Natural killer cell (primary cell): ENCODE measurements around the gene LRIG1. TPM values are rescaled to one million over a fixed set of nuclear protein-coding genes. Genes with fewer than 3 reads are reported as not detected.

Experiments
- ATAC-seq, 3 donors: fragments of 150-1000 bp in 2 of 3; fragments of 200-7000 bp in 1 of 3; cut with Tn5 transposase; 1 replicate in 1 of 3; 2 replicates in 2 of 3; pipeline ENCODE4 v1.10.0; 2021; ENCODE audit warnings: mild to moderate bottlenecking in 2 of 3, moderate library complexity in 2 of 3
- DNase-seq, 2 donors: peaks; one replicate each; pipeline versions ENCODE4 v3.0.0 to v3.0.0-alpha.2; 2013 to 2021; ENCODE audit warnings: mixed read lengths in 1 of 2
- H3K27ac ChIP-seq: one replicate; pipeline ENCODE4 v1.5.1; 2013; ENCODE audit warnings: mild to moderate bottlenecking, low read length
- H3K27me3 ChIP-seq: one replicate; pipeline ENCODE4 v1.6.1; 2013; ENCODE audit warnings: low read length; ENCODE audit not compliant: control insufficient read depth, insufficient read depth
- H3K36me3 ChIP-seq: one replicate; pipeline ENCODE4 v1.6.1; 2013; ENCODE audit warnings: low read length; ENCODE audit not compliant: control insufficient read depth, insufficient read depth
- H3K4me1 ChIP-seq: one replicate; pipeline ENCODE4 v1.6.1; 2013; ENCODE audit warnings: low read length; ENCODE audit not compliant: control insufficient read depth, insufficient read depth
- H3K4me3 ChIP-seq: one replicate; pipeline ENCODE4 v1.5.1; 2013; ENCODE audit warnings: low read length
- H3K9me3 ChIP-seq: one replicate; pipeline ENCODE4 v1.6.1; 2013; ENCODE audit warnings: low read length; ENCODE audit not compliant: control insufficient read depth, insufficient read depth
- H3K27ac Mint-ChIP-seq, 2 donors: one replicate each; pipeline ENCODE4 v1.8.0; 2022; ENCODE audit warnings: mild to moderate bottlenecking in 2 of 2, mixed read lengths in 2 of 2, moderate library complexity in 1 of 2
- H3K27me3 Mint-ChIP-seq, 2 donors: one replicate each; pipeline ENCODE4 v1.8.0; 2022; ENCODE audit warnings: low read depth in 2 of 2, mixed read lengths in 2 of 2
- H3K36me3 Mint-ChIP-seq: one replicate; pipeline ENCODE4 v1.8.0; 2022; ENCODE audit warnings: mixed read lengths
- H3K4me1 Mint-ChIP-seq, 2 donors: one replicate each; pipeline ENCODE4 v1.8.0; 2022; ENCODE audit warnings: mixed read lengths in 2 of 2
- H3K4me3 Mint-ChIP-seq: one replicate; pipeline ENCODE4 v1.8.0; 2022; ENCODE audit warnings: mild to moderate bottlenecking, moderate library complexity, mixed read lengths
- H3K9me3 Mint-ChIP-seq, 2 donors: one replicate each; pipeline ENCODE4 v1.8.0; 2022; ENCODE audit warnings: mixed read lengths in 2 of 2
- WGBS: methylation state at CpG from one replicate; pipeline ENCODE4 v1.1.7; 2013; ENCODE audit warnings: missing lambda C conversion rate; ENCODE audit not compliant: insufficient coverage; 5-methylcytosine and 5-hydroxymethylcytosine counted together
- intact Hi-C: fragments of 100-400 bp; cut with micrococcal nuclease; formaldehyde crosslinking; loops from one replicate; pipeline ENCODE4 v1.14.2; 2022
- total RNA-seq, 4 donors: library from RNA; stranded (reverse); fragments of 120-200 nt in 1 of 4; gene quantifications; one replicate each; pipeline versions ENCODE4 v1.2.3 to v1.2.4, GENCODE V29; 2013 to 2022
- TF ChIP-seq, protein P1 (sequence below): fragments of 200-600 bp; IDR thresholded peaks from one replicate; pipeline ENCODE4 v1.8.0; 2022; ENCODE audit warnings: antibody characterized with exemption

Gene LRIG1
- total RNA-seq, 3 donors from 2014 or later (not counting 1 experiment from before 2014, with no cell fraction given) = 5.5 to 10.6 (median 8.5) TPM

DNA sequence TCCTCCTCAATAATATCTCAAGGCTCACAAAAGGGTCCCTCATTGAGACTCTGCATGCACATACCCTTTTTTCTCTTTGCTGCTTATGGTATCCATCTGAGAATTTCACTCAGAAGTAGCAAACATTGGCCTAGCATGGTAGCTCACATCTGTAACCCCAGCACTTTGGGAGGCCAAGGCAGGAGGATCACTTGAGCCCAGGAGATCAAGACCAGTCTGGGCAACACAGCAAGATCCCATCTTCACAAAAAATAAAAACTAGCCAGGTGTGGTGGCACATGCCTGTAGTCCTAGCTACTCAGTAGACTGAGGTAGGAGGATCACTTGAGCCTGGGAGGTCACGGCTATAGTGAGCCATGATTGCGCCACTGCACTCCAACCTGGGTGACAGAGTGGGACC, 11.7 kb downstream of the LRIG1 start:
- H3K27me3 Mint-ChIP-seq = peaks cover 10 to 37% of the 10 kb centered on the region in 2 donors
- H3K4me3 Mint-ChIP-seq = no peak overlapping the region
- ATAC-seq = no peak
- Histone ChIP-seq H3K9me3 (no peaks in the 10 kb centered on the region), H3K27ac (no peak overlapping the region), H3K4me3 (no peak overlapping the region), H3K27me3 (no peaks in the 10 kb centered on the region), H3K36me3 (no peaks in the 10 kb centered on the region), H3K4me1 (peaks cover 5% of the 10 kb centered on the region)
- DNase-seq = no peak
- H3K27ac Mint-ChIP-seq = no peak overlapping the region
- intact Hi-C loops = no loop called here
- no peaks in the 10 kb centered on the region for H3K9me3 Mint-ChIP-seq
- peaks cover 0 to 7% of the 10 kb centered on the region in 2 donors for H3K4me1 Mint-ChIP-seq
- TF ChIP-seq, protein P1, sequence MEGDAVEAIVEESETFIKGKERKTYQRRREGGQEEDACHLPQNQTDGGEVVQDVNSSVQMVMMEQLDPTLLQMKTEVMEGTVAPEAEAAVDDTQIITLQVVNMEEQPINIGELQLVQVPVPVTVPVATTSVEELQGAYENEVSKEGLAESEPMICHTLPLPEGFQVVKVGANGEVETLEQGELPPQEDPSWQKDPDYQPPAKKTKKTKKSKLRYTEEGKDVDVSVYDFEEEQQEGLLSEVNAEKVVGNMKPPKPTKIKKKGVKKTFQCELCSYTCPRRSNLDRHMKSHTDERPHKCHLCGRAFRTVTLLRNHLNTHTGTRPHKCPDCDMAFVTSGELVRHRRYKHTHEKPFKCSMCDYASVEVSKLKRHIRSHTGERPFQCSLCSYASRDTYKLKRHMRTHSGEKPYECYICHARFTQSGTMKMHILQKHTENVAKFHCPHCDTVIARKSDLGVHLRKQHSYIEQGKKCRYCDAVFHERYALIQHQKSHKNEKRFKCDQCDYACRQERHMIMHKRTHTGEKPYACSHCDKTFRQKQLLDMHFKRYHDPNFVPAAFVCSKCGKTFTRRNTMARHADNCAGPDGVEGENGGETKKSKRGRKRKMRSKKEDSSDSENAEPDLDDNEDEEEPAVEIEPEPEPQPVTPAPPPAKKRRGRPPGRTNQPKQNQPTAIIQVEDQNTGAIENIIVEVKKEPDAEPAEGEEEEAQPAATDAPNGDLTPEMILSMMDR = no peak
- H3K36me3 Mint-ChIP-seq = no peaks in the 10 kb centered on the region
- WGBS = 100% methylated on average over 2 of the region's 2 CpGs

DNA sequence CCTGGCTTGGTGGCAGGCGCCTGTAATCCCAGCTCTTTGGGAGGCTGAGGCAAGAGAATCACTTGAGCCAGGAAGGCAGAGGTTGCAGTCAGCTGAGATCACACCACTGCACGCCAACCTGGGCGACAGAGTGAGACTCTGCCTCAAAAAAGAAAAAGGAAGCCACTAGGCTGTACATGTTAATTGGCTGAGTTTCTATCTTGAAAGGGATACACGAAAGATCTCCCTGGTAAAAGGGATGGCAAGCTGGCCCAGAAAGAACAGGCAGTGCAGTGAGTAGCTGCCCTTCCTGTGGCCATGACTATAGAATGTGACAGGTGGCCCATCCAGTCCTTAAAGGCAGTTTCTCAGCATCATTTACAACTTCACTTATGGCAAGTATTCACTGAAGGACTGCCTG, 12.3 kb downstream of the LRIG1 start:
- Histone ChIP-seq H3K27me3 (no peaks in the 10 kb centered on the region), H3K4me1 (peaks cover 8% of the 10 kb centered on the region), H3K27ac (no peak overlapping the region), H3K36me3 (no peaks in the 10 kb centered on the region), H3K9me3 (no peaks in the 10 kb centered on the region), H3K4me3 (no peak overlapping the region)
- H3K4me1 Mint-ChIP-seq = peaks cover under 1 to 11% of the 10 kb centered on the region in 2 donors
- 57% methylated on average over 4 of the region's 4 CpGs for WGBS
- DNase-seq (no peak), ATAC-seq (no peak)
- H3K27ac Mint-ChIP-seq = no peak overlapping the region
- intact Hi-C loops = no loop called here
- no peaks in the 10 kb centered on the region for H3K36me3 Mint-ChIP-seq
- TF ChIP-seq, protein P1 = no peak
- H3K27me3 Mint-ChIP-seq = peaks cover 5 to 34% of the 10 kb centered on the region in 2 donors
- no peaks in the 10 kb centered on the region for H3K9me3 Mint-ChIP-seq
- no peak overlapping the region for H3K4me3 Mint-ChIP-seq

DNA sequence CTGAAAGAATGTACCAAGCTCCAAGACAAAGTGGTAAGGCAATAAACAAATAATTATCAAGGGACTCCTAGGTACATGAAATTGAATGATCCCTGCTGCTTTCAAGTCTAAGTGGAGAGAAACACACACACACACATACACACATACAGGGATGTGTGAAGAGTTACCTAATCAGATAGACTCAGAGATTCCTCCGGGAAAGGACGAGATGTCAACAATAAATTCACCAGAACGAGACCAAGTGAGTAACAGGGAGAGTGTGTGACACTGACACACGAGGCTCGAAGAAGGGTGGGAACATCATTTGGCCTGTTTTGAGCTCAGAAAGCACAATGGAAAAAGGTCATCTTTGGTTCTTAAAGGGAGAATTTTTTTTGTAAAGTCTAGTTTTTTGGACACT, 13.4 kb downstream of the LRIG1 start:
- TF ChIP-seq, protein P1 = no peak
- no peaks in the 10 kb centered on the region for H3K27me3 ChIP-seq
- intact Hi-C loops = no loop called here
- no peaks in the 10 kb centered on the region for H3K9me3 Mint-ChIP-seq
- no peak overlapping the region for H3K27ac Mint-ChIP-seq
- no peak for DNase-seq
- no peak overlapping the region for H3K4me3 ChIP-seq
- no peaks in the 10 kb centered on the region for H3K9me3 ChIP-seq
- no peaks in the 10 kb centered on the region for H3K36me3 ChIP-seq
- peaks cover 15% of the 10 kb centered on the region for H3K4me1 ChIP-seq
- H3K27me3 Mint-ChIP-seq = peaks cover 4 to 26% of the 10 kb centered on the region in 2 donors
- 97% methylated on average over 5 of the region's 5 CpGs for WGBS
- H3K36me3 Mint-ChIP-seq = no peaks in the 10 kb centered on the region
- H3K27ac ChIP-seq = no peak overlapping the region
- H3K4me1 Mint-ChIP-seq = peaks cover 7 to 16% of the 10 kb centered on the region in 2 donors
- no peak overlapping the region for H3K4me3 Mint-ChIP-seq
- no peak for ATAC-seq

DNA sequence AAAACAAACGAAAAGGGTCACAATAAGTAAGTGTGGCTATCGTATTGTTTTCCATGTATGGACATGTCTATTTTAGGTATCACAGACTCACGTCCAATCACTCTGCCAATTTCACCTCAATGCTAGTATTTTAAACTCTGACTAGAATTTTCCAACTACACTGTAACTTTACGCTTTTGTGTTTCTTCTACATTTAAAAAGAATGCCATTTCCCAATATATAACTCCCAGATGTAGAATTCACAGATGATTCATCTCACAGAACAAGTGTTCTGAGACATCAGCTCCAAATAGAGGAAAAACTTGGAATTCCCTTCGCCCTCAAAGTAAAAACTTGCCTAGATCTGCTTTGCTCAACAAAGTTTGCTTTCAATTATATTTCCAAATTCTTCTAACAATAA, 14.2 kb downstream of the LRIG1 start:
- intact Hi-C loops = no loop called here
- H3K4me1 Mint-ChIP-seq = peaks cover 14 to 23% of the 10 kb centered on the region in 2 donors
- Histone ChIP-seq H3K9me3 (no peaks in the 10 kb centered on the region), H3K27me3 (no peaks in the 10 kb centered on the region), H3K36me3 (no peaks in the 10 kb centered on the region), H3K4me1 (peaks cover 21% of the 10 kb centered on the region), H3K27ac (no peak overlapping the region), H3K4me3 (no peak overlapping the region)
- no peaks in the 10 kb centered on the region for H3K36me3 Mint-ChIP-seq
- WGBS = 97% methylated on average over 5 of the region's 5 CpGs
- TF ChIP-seq, protein P1 = no peak
- peaks cover 0 to 18% of the 10 kb centered on the region in 2 donors for H3K27me3 Mint-ChIP-seq
- H3K9me3 Mint-ChIP-seq = no peaks in the 10 kb centered on the region
- DNase-seq (no peak), ATAC-seq (no peak)
- H3K4me3 Mint-ChIP-seq = no peak overlapping the region
- H3K27ac Mint-ChIP-seq = no peak overlapping the region
